Uterus (tissue), 4 donors: Measurements from ENCODE around the gene AGXT2. TPM values are rescaled to one million over a fixed set of nuclear protein-coding genes. Genes with fewer than 3 reads are reported as not detected.

Experiments
- DNase-seq, 2 donors: peaks; one replicate each; pipeline ENCODE4 v3.0.0-alpha.2; 2019 to 2020
- H3K27ac ChIP-seq, 2 donors: fragments of 200-600 bp; sonication (generic); 1 replicate in 1 of 2; 2 replicates in 1 of 2; pipeline ENCODE4 v1.5.1; 2016 to 2018
- H3K27me3 ChIP-seq, 2 donors: fragments of 200-600 bp; sonication (generic); one replicate each; pipeline ENCODE4 v1.5.1; 2018 to 2019; ENCODE audit warnings: control low read depth in 1 of 2
- H3K36me3 ChIP-seq, 2 donors: fragments of 200-600 bp; sonication (generic); one replicate each; pipeline ENCODE4 v1.5.1; 2019; ENCODE audit warnings: control low read depth in 1 of 2
- H3K4me1 ChIP-seq, 2 donors: fragments of 200-600 bp; sonication (generic); one replicate each; pipeline ENCODE4 v1.5.1; 2018 to 2019; ENCODE audit warnings: control low read depth in 1 of 2
- H3K4me3 ChIP-seq, 2 donors: fragments of 200-600 bp; sonication (generic); 1 replicate in 1 of 2; 2 replicates in 1 of 2; pipeline ENCODE4 v1.5.1; 2018 to 2019; ENCODE audit warnings: mild to moderate bottlenecking in 1 of 2
- H3K9me3 ChIP-seq, 2 donors: fragments of 200-600 bp; sonication (generic); one replicate each; pipeline ENCODE4 v1.5.1; 2019; ENCODE audit warnings: control low read depth in 1 of 2
- POLR2A ChIP-seq, 2 donors: fragments of 450-650 bp; IDR thresholded peaks; one replicate each; pipeline ENCODE4 v1.6.1; 2016; ENCODE audit warnings: antibody characterized with exemption in 2 of 2, mild to moderate bottlenecking in 1 of 2, moderate library complexity in 1 of 2
- intact Hi-C: fragments of 100-400 bp; cut with DNase I; formaldehyde crosslinking; loops from one replicate; pipeline ENCODE4 v1.15.1; 2023; ENCODE audit warnings: low total_unique reads
- total RNA-seq, 4 donors: library from RNA; depleted of rRNA in 3 of 4; stranded (reverse); fragments of >200 nt in 3 of 4; gene quantifications; one replicate each; pipeline versions ENCODE4 v1.1.0 to v1.2.4, GENCODE V29; 2014 to 2023
- TF ChIP-seq, protein P1 (sequence below), 4 experiments: fragments of 200-600 bp in 2 of 4; fragments of 450-650 bp in 2 of 4; sonication (generic) in 2 of 4; IDR thresholded peaks; one replicate each; pipeline ENCODE4 v1.5.1; 2016 to 2019; ENCODE audit warnings: antibody characterized with exemption in 4 of 4, mild to moderate bottlenecking in 2 of 4, moderate library complexity in 1 of 4
- donor health status: DM: yes; HTN: yes; CAD: no.

AGXT2 gene
- total RNA-seq, 4 donors from 2014 or later: not detected

DNA sequence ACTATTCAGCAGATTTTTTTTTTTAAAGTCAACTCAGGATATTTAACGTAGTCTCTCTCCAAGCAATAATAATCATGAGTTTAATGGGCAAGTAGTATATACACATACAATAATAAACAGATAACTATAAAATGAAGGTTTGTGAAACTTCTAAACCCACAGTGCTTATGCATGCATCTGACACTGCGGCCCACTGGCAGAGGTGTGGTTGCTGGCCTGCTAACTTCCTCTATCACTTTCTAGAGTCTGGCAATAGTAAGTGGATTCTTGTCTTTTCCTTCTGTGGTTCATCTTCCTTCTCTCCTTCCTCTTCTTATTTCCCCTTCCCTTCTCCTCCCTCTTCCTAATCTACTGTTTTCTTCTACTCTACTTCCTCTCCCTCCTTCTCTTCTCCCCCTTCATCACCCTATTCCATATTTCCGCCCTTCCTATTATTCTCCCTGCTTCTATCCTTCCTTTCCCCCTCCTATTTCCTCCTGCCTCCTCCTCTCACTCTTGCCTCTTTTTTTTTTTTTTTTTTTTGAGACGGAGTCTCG, 18.6 kb upstream of the AGXT2 start:
- Histone ChIP-seq H3K36me3 (no peaks in the 10 kb centered on the region), H3K9me3 (no peaks in the 10 kb centered on the region), H3K27me3 (no peaks in the 10 kb centered on the region), H3K4me1 (peaks cover 0 to 8% of the 10 kb centered on the region in 2 donors), H3K4me3 (no peak overlapping the region), H3K27ac (no peak overlapping the region)
- DNase-seq: no peak
- TF ChIP-seq, protein P1, sequence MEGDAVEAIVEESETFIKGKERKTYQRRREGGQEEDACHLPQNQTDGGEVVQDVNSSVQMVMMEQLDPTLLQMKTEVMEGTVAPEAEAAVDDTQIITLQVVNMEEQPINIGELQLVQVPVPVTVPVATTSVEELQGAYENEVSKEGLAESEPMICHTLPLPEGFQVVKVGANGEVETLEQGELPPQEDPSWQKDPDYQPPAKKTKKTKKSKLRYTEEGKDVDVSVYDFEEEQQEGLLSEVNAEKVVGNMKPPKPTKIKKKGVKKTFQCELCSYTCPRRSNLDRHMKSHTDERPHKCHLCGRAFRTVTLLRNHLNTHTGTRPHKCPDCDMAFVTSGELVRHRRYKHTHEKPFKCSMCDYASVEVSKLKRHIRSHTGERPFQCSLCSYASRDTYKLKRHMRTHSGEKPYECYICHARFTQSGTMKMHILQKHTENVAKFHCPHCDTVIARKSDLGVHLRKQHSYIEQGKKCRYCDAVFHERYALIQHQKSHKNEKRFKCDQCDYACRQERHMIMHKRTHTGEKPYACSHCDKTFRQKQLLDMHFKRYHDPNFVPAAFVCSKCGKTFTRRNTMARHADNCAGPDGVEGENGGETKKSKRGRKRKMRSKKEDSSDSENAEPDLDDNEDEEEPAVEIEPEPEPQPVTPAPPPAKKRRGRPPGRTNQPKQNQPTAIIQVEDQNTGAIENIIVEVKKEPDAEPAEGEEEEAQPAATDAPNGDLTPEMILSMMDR (IDR thresholded peaks at IDR 0.05): no peak
- TF ChIP-seq POLR2A (IDR thresholded peaks at IDR 0.05): no peak
- intact Hi-C loops: no loop called here

DNA sequence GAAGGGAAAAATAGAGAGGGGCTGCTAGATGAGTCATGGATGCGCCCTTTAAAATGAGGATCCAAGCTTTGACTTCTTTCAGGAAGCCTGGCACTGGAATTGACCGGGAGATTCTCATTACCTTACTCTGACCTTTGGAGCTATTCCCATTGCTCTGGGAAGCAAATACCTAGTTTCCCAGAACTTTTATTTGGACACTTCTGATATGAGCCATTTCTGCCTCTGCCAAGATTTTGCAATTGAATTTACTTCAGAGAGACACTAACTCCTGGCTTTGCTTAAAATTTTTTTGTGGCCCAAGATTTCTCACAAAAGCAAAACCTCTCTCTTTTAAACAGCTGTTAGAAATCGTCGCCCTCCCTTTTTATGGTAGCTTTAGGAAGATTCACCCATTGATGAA, 15.7 kb upstream of the AGXT2 start:
- Histone ChIP-seq H3K9me3 (no peaks in the 10 kb centered on the region), H3K27me3 (no peaks in the 10 kb centered on the region), H3K4me3 (no peak overlapping the region), H3K4me1 (peaks cover 0 to 11% of the 10 kb centered on the region in 2 donors), H3K36me3 (no peaks in the 10 kb centered on the region), H3K27ac (peak overlapping the region in 1 of 2 donors; percentile 6)
- intact Hi-C loops: no loop called here
- no peak for DNase-seq
- TF ChIP-seq, protein P1 (IDR thresholded peaks at IDR 0.05): no peak
- TF ChIP-seq POLR2A (IDR thresholded peaks at IDR 0.05): no peak

DNA sequence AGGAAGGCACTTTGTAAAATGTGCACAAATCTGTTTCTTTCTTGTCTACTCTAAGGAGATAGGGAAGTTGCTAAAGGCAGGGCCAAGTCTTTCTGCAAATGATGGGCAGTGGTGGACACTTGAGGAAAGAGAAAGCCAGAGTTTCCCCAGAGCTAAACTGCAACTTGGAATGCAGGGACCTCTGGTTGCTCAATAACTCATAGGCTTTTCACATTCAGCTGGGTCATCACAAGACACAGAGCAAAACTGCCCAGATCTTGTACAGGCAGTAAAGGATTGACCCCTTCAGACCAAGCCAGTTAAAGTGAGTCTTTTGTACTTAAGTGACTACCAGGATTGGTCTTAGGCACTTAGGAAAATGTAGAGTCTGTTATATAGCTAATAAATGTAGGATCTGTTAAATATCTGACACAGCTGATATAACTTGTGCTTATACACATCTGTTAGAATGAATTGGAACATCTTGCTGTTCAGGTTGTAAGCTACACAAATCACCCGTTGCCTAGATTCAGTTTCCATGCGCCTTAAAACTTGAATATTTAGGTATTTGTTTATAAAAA, 13.5 kb upstream of the AGXT2 start:
- H3K36me3 ChIP-seq: no peaks in the 10 kb centered on the region
- H3K27ac ChIP-seq: no peak overlapping the region
- no peaks in the 10 kb centered on the region for H3K27me3 ChIP-seq
- H3K4me3 ChIP-seq: no peak overlapping the region
- no peaks in the 10 kb centered on the region for H3K9me3 ChIP-seq
- peaks cover 0 to 11% of the 10 kb centered on the region in 2 donors for H3K4me1 ChIP-seq
- intact Hi-C loops: no loop called here
- peak in 1 of 2 donors; percentile 22 for DNase-seq
- no peak for TF ChIP-seq POLR2A (IDR thresholded peaks at IDR 0.05)
- TF ChIP-seq, protein P1 (IDR thresholded peaks at IDR 0.05): no peak

DNA sequence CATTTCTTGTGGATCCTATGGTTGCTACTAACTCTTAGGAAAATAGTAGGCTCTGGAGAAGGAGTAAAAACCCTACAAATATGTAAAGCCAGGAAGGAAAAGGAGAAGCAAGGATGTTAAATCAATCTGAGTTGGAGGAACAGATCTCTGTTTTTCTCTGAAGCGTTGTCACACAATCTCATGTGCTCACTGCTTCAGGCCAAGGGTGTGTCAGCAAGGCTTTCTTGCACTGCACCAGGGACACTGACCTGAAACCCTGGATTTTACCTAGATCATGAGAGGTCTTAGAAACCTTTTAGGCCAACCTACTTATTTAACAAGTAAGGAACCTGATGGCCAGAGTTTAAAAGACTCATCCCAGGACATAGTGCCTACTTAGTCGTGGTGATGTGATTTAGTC, 12.5 kb upstream of the AGXT2 start:
- Histone ChIP-seq H3K27ac (no peak overlapping the region), H3K4me1 (peaks cover 0 to 11% of the 10 kb centered on the region in 2 donors), H3K9me3 (no peaks in the 10 kb centered on the region), H3K36me3 (no peaks in the 10 kb centered on the region), H3K4me3 (no peak overlapping the region), H3K27me3 (no peaks in the 10 kb centered on the region)
- TF ChIP-seq, protein P1 (IDR thresholded peaks at IDR 0.05): no peak
- no peak for TF ChIP-seq POLR2A (IDR thresholded peaks at IDR 0.05)
- intact Hi-C loops: no loop called here
- DNase-seq: no peak

DNA sequence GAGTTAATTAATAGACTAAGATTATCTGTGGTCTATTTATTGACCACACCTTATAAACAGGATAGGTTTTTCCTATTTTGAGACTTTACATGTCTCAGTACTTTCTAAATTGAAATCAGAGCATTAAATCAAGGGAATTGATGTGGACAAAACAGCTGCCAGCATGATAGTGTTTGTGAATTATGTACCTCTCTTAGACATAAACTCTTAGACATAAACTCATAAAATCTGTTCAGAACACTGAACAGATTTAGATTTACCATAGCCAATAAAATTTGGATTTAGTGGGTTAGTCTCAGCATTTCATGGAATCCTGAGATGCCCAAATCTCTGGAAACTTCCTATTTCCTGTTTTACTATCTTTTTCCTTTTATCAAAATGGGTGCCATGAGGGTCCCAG, 11.5 kb upstream of the AGXT2 start:
- no peak overlapping the region for H3K4me3 ChIP-seq

More for the DNA sequence above, 11.5 kb upstream of the AGXT2 start:
- Histone ChIP-seq H3K27me3 (no peaks in the 10 kb centered on the region), H3K4me1 (peaks cover 0 to 11% of the 10 kb centered on the region in 2 donors), H3K36me3 (no peaks in the 10 kb centered on the region), H3K9me3 (no peaks in the 10 kb centered on the region), H3K27ac (no peak overlapping the region)
- intact Hi-C loops: no loop called here
- no peak for TF ChIP-seq POLR2A (IDR thresholded peaks at IDR 0.05)
- TF ChIP-seq, protein P1 (IDR thresholded peaks at IDR 0.05): no peak
- DNase-seq: no peak
